Ectodermal cell (in vitro differentiated cells): ENCODE results near the gene TRPV2.

Experiments
- H3K27ac ChIP-seq: 2 replicates; pipeline ENCODE4 v1.7.0; 2013; ENCODE audit warnings: mild to moderate bottlenecking, low read depth, low read length; ENCODE audit not compliant: insufficient read depth, poor library complexity, severe bottlenecking
- H3K27me3 ChIP-seq: 2 replicates; pipeline ENCODE4 v1.7.0; 2013; ENCODE audit warnings: mild to moderate bottlenecking, low read length; ENCODE audit not compliant: insufficient read depth, control insufficient read depth, poor library complexity, severe bottlenecking
- H3K36me3 ChIP-seq: one replicate; pipeline ENCODE4 v1.7.0; 2013; ENCODE audit warnings: low read length; ENCODE audit not compliant: control insufficient read depth, insufficient read depth
- H3K4me1 ChIP-seq: one replicate; pipeline ENCODE4 v1.7.0; 2013; ENCODE audit warnings: low read length; ENCODE audit not compliant: control insufficient read depth, insufficient read depth
- H3K4me3 ChIP-seq: 2 replicates; pipeline ENCODE4 v1.7.0; 2013; ENCODE audit warnings: low read depth, low read length, control low read depth; ENCODE audit not compliant: insufficient read depth
- H3K9me3 ChIP-seq: 2 replicates; pipeline ENCODE4 v1.7.0; 2013; ENCODE audit warnings: mild to moderate bottlenecking, low read length, moderate library complexity; ENCODE audit not compliant: control insufficient read depth
- WGBS, 2 experiments: methylation state at CpG; one replicate each; pipeline ENCODE4 v1.1.7; 2013; ENCODE audit warnings: missing lambda C conversion rate in 2 of 2; 5-methylcytosine and 5-hydroxymethylcytosine counted together

Gene TRPV2

DNA sequence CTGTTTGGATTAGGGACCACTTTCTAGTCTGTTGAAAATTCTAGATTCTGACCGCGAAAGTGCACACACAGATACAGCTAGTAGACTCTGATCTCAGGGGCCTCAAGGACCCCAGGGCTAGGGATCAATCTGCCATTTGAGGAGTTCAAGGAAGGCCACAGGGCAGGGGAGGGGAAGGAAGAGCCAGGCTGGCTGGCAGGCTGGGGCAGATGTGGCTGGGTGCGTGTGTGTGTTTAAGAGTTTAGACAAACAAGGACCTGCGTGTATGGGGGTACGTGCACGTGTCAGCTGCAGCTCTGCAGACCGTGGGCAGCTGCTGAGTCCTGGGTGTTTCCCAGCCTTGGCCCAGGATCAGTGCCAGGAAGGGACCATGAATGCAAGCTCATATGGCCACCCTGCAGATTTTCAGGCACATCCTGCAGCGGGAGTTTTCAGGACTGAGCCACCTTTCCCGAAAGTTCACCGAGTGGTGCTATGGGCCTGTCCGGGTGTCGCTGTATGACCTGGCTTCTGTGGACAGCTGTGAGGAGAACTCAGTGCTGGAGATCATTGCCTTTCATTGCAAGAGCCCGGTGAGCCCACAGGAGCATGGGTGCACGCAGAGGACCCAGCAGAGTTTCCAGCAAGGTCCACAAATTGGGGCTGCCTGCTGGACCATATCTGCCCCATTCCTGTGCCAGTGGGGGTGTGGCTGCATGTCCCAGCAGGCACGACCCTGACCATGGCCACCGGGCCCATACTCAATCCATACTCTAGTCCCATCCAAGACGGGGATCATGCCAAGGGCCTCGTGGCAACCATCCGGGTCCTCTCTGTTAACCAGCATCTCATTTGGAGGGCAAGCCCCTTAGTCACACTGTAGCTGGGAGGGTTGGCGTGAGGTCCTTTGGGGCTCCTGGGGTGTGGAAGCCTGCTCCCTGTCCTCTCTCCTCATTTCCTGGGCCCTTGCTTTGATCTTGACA lies 10.6 kb downstream of the TRPV2 start:
- WGBS, 2 experiments, result 88 to 91% methylated on average over 20 of the region's 20 CpGs
- no peaks in the 10 kb centered on the region for H3K9me3 ChIP-seq

GRCh38 chr17:16427020-16427419 lies 11.6 kb downstream of the TRPV2 start:
- H3K36me3 ChIP-seq, result no peaks in the 10 kb centered on the region
- WGBS, 2 experiments, result 93 to 95% methylated on average over 3 of the region's 3 CpGs
- H3K27ac ChIP-seq, result no peak overlapping the region
- H3K4me3 ChIP-seq, result no peak overlapping the region
- no peaks in the 10 kb centered on the region for H3K27me3 ChIP-seq
- no peaks in the 10 kb centered on the region for H3K9me3 ChIP-seq
- H3K4me1 ChIP-seq, result no peaks in the 10 kb centered on the region

More for the DNA sequence above, 10.6 kb downstream of the TRPV2 start:
- no peaks in the 10 kb centered on the region for H3K4me1 ChIP-seq
- no peaks in the 10 kb centered on the region for H3K27me3 ChIP-seq
- no peaks in the 10 kb centered on the region for H3K36me3 ChIP-seq
- no peak overlapping the region for H3K4me3 ChIP-seq
- no peak overlapping the region for H3K27ac ChIP-seq

- H3K36me3 ChIP-seq, result no peaks in the 10 kb centered on the region
- H3K27ac ChIP-seq, result no peak overlapping the region
- H3K27me3 ChIP-seq, result no peaks in the 10 kb centered on the region
- WGBS, 2 experiments, result 84 to 85% methylated on average over 15 of the region's 15 CpGs
- H3K4me1 ChIP-seq, result no peaks in the 10 kb centered on the region
- H3K4me3 ChIP-seq, result no peak overlapping the region
- H3K9me3 ChIP-seq, result no peaks in the 10 kb centered on the region
These were observed 12.9 kb downstream of the TRPV2 start for GRCh38 chr17:16428098-16428882.

GRCh38 chr17:16429083-16429482 lies 13.7 kb downstream of the TRPV2 start:
- 95 to 97% methylated on average over 9 of the region's 9 CpGs for WGBS, 2 experiments

DNA sequence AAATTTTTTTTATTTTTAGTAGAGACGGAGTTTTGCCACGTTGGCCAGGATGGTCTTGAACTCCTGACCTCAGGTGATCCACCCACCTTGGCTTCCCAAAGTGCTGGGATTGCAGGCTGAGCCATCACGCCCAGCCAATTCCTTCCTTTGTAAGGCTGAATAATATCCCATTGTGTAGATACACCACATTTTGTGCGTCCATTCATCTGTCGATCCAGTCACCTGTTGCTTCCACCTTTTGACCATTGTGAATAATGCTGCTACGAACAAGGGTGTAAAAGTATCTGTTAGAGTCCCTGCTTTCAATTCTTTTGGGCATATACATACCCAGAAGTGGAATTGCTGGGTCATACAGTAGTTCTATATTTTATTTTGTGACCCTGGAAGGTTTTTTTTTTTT lies 15.3 kb downstream of the TRPV2 start:
- Histone ChIP-seq H3K27ac (no peak overlapping the region), H3K4me1 (no peaks in the 10 kb centered on the region), H3K9me3 (no peaks in the 10 kb centered on the region), H3K27me3 (no peaks in the 10 kb centered on the region), H3K36me3 (no peaks in the 10 kb centered on the region), H3K4me3 (no peak overlapping the region)
- 75 to 78% methylated on average over 6 of the region's 6 CpGs for WGBS, 2 experiments

More at GRCh38 chr17:16429083-16429482, 13.7 kb downstream of the TRPV2 start:
- Histone ChIP-seq H3K4me3 (no peak overlapping the region), H3K27me3 (no peaks in the 10 kb centered on the region), H3K9me3 (no peaks in the 10 kb centered on the region), H3K27ac (no peak overlapping the region), H3K36me3 (no peaks in the 10 kb centered on the region), H3K4me1 (no peaks in the 10 kb centered on the region)

- no peaks in the 10 kb centered on the region for H3K36me3 ChIP-seq
- no peak overlapping the region for H3K4me3 ChIP-seq
- no peaks in the 10 kb centered on the region for H3K27me3 ChIP-seq
- H3K27ac ChIP-seq, result no peak overlapping the region
- H3K9me3 ChIP-seq, result no peaks in the 10 kb centered on the region
- H3K4me1 ChIP-seq, result no peaks in the 10 kb centered on the region
- 90 to 91% methylated on average over 15 of the region's 15 CpGs for WGBS, 2 experiments
These were observed 16.6 kb downstream of the TRPV2 start for GRCh38 chr17:16432017-16432416.

- H3K4me1 ChIP-seq, result peaks cover 5% of the 10 kb centered on the region
- no peak overlapping the region for H3K4me3 ChIP-seq
- no peaks in the 10 kb centered on the region for H3K36me3 ChIP-seq
- H3K9me3 ChIP-seq, result no peaks in the 10 kb centered on the region
- no peak overlapping the region for H3K27ac ChIP-seq
- H3K27me3 ChIP-seq, result no peaks in the 10 kb centered on the region
- WGBS, 2 experiments, result 83 to 89% methylated on average over 4 to 5 of the region's 5 CpGs
These were observed 18.1 kb downstream of the TRPV2 start for GRCh38 chr17:16433514-16433913.

GRCh38 chr17:16434662-16435061 lies 19.3 kb downstream of the TRPV2 start:
- H3K4me3 ChIP-seq, result no peak overlapping the region
- peaks cover 5% of the 10 kb centered on the region for H3K4me1 ChIP-seq
- no peak overlapping the region for H3K27ac ChIP-seq
- no peaks in the 10 kb centered on the region for H3K27me3 ChIP-seq
- 70 to 77% methylated on average over 8 of the region's 8 CpGs for WGBS, 2 experiments
- no peaks in the 10 kb centered on the region for H3K9me3 ChIP-seq
- no peaks in the 10 kb centered on the region for H3K36me3 ChIP-seq

DNA sequence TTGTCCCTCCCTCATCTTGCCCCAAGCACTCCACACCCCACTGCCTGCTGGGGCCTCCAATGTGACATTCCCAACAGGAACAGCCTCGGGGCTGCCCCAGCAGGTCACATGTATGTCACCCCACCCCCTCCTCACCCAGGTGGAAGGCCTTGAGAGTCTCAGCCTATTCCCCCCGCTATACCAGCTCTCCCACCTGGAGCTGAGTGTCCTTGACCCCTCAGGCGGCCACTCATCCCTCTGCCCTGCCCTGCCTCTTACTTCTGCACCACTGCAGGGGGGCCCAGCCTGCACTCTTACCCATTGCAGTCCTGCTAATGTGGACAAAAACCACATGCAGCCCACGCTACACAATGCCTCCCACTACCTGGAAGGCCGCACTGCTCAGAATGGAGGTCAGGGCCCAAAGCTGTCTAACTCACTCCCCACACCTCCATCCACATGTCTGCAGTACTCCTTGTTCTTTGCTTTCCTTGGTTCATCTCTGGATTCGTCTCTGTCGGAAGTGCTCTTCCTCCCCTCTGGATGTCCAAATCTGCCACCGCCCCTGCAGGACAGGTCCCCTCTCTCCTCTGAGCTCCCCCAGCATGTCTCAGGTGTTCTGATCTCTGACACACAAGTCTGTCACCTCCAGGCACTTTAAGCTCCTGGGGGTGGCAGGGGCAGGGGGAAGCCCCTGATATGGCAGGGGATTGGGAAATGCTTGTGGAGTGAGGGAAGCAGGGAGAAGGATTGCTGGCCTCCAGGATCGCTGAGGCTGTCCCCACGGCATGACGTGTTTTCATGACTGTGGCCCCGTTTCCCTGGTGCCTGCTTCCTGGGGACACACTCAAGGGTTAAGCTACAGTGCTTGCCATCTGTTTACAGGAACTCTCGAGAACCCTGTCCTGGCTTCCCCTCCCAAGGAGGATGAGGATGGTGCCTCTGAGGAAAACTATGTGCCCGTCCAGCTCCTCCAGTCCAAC lies 20.8 kb downstream of the TRPV2 start:
- Histone ChIP-seq H3K4me1 (peaks cover 19% of the 10 kb centered on the region), H3K4me3 (no peak overlapping the region), H3K9me3 (no peaks in the 10 kb centered on the region), H3K27me3 (no peaks in the 10 kb centered on the region), H3K27ac (no peak overlapping the region), H3K36me3 (peaks cover 11% of the 10 kb centered on the region)
- 80 to 83% methylated on average over 14 of the region's 14 CpGs for WGBS, 2 experiments
